G401 (cell line): Measurements from ENCODE around the gene UBE2F. TPM values are rescaled to one million over a fixed set of nuclear protein-coding genes. Genes with fewer than 3 reads are reported as not detected.
"Not testable (repeated sequence)": the region's sequence is repeated elsewhere in the genome, so short reads cannot be mapped to it uniquely, and the experiment has no call there.

Experiments used
- DNase-seq: peaks from one replicate; pipeline ENCODE4 v3.0.0-alpha.2; 2015; ENCODE audit warnings: low spot score
- in situ Hi-C: cut with HindIII; loops from 2 replicates; pipeline ENCODE4 v1.10.0; 2016; ENCODE audit warnings: low sequenced_read_pairs, mixed read lengths
- total RNA-seq: library from RNA; depleted of rRNA; stranded (reverse); fragments of >200 nt; shearing (Covaris generic); gene quantifications from 2 replicates; pipeline ENCODE4 v1.2.3, GENCODE V29; 2014

UBE2F gene
- total RNA-seq, 1 experiment from 2014 or later, result 86.4 TPM

DNA sequence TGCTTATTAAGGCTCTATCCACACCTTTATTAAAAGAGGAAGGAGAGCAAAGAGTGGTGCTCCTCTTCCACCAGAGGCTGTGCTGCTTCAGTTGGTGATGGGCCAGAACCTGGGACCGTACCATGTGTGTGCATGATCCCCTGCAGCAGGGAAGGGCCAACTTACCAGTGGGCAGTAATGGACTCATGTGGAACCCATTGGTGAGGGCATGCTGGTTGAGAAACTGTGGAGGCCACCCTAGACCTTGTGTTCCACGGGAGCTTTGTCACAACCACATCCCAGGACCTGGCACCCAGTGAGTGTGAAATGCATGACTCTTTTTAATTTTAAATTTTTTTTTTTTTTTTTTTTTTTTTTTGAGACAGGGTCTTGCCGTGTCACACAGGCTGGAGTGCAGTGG is 5.4 kb downstream of the UBE2F start:
- in situ Hi-C loops, result no loop called here
- no peak for DNase-seq

DNA sequence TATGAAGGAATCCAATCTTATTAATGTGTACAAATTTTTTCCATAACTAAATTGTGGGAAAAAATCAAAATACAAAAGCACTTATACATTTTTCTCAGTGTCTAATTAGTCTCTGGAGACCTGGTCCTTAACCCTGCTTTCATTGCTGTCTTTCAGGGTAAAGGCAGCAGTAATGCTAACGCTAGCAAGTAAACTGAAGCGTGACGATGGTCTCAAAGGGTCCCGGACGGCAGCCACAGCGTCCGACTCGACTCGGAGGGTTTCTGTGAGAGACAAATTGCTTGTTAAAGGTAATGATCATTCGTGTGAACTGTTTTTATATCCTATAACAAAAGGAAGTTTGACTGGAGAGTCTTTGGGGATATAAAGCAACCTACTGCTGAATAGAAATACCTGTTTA is 6.1 kb downstream of the UBE2F start:
- in situ Hi-C loops, result no loop called here
- DNase-seq, result no peak

GRCh38 chr2:237977380-237977779 is 10.6 kb downstream of the UBE2F start:
- no peak for DNase-seq
- in situ Hi-C loops, result no loop called here

- in situ Hi-C loops, result no loop called here
- peak; percentile 9 for DNase-seq
Measured at GRCh38 chr2:237978058-237978712, 11.4 kb downstream of the UBE2F start.

- in situ Hi-C loops, result no loop called here
- DNase-seq, result no peak
Measured at GRCh38 chr2:237979331-237979730, 12.5 kb downstream of the UBE2F start.

- no peak for DNase-seq
- in situ Hi-C loops, result no loop called here
Measured at GRCh38 chr2:237980087-237980486, 13.3 kb downstream of the UBE2F start.

- DNase-seq, result no peak
Measured at GRCh38 chr2:237980751-237981150, 13.9 kb downstream of the UBE2F start.

DNA sequence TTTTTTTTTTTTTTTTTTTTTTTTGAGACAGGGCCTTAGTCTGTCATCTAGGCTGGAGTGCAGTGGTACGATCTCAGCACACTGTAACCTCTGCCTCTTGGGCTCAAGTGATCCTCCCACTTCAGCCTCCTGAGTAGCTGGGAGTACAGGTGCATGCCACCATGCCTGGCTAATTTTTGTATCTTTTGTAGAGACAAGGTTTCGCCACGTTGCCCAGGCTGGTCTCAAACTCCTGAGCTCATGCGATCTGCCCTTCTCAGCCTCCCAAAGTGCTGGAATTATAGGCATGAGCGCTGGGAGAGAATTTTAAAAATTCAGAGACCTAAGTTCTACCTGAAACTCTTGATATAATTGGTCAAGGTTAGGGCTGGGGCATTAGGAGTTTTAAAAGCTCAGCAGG is 14.8 kb downstream of the UBE2F start:
- DNase-seq, in situ Hi-C loops: not testable (repeated sequence)

More at GRCh38 chr2:237980751-237981150, 13.9 kb downstream of the UBE2F start:
- in situ Hi-C loops, result no loop called here

DNA sequence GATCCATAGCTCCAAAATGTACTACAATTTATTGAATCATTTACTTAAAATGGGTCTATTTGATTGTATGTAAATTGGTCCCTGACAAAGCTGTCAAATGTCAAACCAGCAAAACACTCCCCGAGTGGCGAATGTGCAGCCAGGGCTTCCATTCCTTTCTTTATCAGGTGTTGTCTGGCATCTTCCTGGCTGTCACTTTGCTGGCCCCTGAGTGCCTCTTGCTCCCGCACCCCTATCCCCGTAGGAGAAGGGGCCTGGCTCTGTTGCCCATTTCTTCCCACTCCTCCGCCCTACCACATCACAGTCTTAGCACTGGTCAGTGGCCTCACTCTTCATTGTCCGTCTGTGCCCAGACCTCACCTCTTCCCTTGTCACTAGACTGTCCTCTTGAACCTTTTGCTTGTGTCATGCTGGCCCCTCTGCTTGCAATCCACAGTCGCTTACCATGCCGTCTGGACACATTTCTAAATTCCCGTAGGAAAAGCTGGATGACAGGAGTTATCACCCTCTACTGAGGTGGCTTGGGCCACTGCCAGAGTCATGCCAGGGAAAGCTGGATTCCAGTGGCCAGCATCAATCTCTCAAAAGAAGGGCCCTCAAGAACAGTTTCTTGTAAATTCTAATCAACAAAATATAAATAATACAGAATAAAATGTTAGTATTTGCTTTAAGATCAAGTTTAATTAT is 15.4 kb downstream of the UBE2F start:
- no peak for DNase-seq
- in situ Hi-C loops, result no loop called here

DNA sequence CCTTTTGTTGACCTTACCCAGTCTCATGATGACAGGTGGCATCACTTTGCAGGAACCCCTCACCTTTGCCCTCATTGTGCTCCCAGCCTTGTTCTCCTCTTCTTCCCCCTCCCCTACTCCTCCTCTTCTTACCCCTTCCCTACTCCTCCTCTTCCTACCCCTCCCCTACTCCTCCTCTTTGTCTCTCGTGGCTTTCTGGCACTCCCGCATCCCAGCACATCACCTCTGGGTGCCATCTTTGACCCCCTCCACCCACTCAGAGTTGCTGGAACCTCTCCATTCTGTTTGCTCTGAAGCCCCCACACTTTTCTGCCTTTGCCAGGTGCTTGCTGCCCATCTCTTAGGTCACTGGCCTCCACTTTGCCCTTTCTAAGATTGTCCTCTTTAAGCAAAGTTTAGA is 17.1 kb downstream of the UBE2F start:
- DNase-seq, result no peak
- in situ Hi-C loops, result no loop called here

GRCh38 chr2:237987268-237987667 is 20.5 kb downstream of the UBE2F start:
- DNase-seq, result no peak
- in situ Hi-C loops, result no loop called here

DNA sequence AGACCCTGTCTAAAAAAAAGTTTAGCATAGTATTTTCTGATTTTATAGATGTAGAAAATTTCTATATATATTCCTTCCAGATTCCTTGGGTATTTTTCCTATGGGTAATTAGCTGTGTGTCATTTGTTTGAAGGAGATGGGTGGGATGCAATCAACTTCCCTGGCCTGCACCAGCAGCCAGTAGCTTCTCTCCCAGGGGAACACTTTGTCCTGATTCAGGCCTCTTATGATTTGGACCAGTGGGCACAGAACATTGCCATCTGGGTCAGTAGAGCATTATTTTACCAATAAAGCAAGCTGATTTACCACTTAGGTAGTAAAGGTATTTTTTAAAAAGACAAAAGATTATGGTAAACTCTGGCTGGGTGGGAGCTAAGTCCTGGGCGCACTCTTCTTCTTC is 26.9 kb downstream of the UBE2F start:
- no peak for DNase-seq
- in situ Hi-C loops, result no loop called here

- no peak for DNase-seq
- in situ Hi-C loops, result no loop called here
Measured at GRCh38 chr2:237995036-237995435, 28.2 kb downstream of the UBE2F start.

DNA sequence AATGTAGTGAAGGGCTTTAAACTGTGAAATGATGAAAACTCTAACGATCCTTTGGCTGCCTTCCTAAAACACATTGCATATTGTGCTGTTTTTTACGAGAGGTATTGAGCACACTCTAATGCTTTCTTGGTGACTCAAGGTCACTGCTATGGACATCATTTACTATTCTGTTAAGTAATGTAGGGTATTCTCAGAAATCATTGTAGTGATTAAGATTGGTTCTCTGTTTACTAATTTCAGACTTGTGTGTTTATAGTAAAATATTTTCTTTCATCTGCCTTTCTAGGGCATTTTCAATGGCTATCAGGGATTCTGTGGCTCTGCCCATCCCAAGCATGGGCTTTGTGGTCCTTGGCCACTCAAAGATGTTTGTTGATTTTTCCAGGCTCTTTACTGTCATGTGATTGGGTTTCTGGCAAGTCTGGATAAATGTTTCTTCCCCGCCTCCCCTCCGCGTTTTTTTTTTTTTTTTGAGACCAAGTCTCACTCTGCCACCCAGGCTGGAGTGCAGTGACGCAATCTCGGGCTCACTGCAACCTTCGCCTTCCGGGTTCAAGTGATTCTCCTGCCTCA is 29.3 kb downstream of the UBE2F start:
- in situ Hi-C loops, result no loop called here
- DNase-seq, result no peak

DNA sequence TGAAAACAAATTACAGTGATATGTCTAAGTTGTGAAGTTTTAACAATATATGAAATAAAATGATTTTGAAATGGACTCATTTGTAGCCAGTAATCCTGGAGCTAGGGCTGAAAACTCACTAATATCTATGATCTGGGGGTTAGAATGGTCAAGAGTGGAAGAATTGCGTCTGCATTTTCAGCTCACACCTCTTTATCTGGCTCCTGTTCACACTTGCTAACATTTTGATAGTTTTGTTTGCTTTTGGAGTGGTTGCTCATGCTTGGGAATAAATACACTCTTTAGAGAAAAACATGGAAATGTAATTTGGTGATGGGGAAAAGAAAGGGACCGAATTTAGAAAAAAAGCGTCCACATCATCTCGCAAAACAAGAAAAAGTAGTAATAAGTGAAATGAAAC is 30.7 kb downstream of the UBE2F start:
- in situ Hi-C loops, result no loop called here
- no peak for DNase-seq

DNA sequence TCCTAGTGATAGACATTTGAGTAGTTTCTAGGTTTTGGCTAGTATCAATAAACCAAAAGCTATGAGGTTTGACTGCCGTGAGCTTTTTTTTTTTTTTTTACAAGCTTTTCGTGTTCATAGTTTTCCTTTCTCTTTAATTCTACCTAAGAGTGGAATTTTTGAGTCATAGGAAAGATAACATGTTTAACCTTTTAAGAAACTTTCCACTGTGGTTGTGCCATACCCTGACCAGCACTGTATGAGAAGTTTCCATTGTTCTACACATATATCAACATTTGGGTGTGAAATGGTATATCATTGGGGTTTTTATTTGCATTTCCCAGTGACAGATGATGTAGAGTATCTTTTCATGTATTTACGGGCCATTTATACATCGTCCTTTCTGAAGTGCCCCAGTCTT is 31.7 kb downstream of the UBE2F start:
- in situ Hi-C loops, result no loop called here
- DNase-seq, result no peak

- DNase-seq, result no peak
- in situ Hi-C loops, result no loop called here
Measured at GRCh38 chr2:238003234-238004031, 36.6 kb downstream of the UBE2F start.

DNA sequence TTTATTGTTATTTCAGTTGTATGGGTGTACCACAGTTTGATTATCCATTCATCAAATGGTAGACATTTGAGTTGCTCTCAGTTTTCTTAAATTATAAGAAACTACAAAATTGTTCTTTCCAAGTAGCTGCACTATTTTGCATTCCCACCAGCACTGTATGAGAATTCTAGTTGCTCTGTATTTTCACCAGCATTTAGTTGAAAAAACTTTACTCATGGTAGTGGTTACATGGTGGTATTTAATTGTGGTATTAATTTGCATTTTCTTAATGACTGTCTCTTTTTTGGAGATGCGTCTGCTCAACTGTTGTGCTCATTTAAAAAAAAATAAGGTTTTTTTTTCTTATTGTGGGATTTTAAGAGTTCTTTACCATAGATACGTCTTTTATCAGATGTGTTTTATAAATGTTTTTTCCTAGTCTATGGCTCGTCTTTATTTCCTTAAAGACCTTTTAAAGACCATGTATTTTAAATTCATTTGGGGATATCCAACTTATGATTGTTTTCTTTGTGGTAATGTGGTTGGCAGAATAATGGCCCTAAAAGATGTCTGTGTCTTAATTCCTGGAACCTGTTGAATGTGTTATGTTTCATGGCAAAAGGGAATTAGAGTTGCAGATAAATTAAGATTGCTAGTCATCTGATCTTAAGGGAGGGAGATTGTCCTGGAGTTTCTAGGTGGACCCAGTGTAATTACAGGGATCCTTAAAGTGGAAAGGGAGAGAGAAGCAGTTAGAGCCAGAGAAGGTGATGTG is 37.4 kb downstream of the UBE2F start:
- DNase-seq, result no peak
- in situ Hi-C loops, result no loop called here

DNA sequence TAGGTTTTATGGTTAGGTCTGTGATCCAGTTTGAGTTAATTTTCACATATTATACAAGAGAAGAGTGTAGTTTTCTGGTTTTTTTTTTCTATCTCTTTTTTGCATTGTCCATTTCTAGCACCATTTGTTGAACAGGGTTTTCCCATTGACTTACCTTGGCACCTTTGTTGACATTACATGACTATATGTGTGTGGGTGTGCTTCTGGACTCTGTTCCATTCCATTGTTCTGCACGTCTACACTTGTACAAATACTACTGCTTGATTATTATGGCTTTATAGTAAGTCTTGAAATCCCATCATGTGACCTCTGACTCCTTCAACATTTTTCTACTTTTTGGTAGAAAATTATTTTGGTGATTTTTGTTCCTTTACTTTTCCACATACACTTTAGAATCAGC is 38.7 kb downstream of the UBE2F start:
- in situ Hi-C loops, result no loop called here
- DNase-seq, result no peak
